Forelimb muscle (tissue), 1 donor: Measurements from ENCODE around the gene KATNB1. TPM values are rescaled to one million over a fixed set of nuclear protein-coding genes. Genes with fewer than 3 reads are reported as not detected.
"Not testable (repeated sequence)": the region's sequence is repeated elsewhere in the genome, so short reads cannot be mapped to it uniquely, and the experiment has no call there.

Experiments
- DNase-seq: peaks from one replicate; pipeline ENCODE4 v3.0.0-alpha.2; 2013; ENCODE audit warnings: low read depth
- polyA plus RNA-seq: library from polyadenylated mRNA; unstranded; fragments of 120-200 nt; gene quantifications from one replicate; pipeline ENCODE4 v1.2.1, GENCODE V29; 2013; ENCODE audit not compliant: insufficient read length

Gene KATNB1
- polyA plus RNA-seq, 1 donor = 44.6 TPM

DNA sequence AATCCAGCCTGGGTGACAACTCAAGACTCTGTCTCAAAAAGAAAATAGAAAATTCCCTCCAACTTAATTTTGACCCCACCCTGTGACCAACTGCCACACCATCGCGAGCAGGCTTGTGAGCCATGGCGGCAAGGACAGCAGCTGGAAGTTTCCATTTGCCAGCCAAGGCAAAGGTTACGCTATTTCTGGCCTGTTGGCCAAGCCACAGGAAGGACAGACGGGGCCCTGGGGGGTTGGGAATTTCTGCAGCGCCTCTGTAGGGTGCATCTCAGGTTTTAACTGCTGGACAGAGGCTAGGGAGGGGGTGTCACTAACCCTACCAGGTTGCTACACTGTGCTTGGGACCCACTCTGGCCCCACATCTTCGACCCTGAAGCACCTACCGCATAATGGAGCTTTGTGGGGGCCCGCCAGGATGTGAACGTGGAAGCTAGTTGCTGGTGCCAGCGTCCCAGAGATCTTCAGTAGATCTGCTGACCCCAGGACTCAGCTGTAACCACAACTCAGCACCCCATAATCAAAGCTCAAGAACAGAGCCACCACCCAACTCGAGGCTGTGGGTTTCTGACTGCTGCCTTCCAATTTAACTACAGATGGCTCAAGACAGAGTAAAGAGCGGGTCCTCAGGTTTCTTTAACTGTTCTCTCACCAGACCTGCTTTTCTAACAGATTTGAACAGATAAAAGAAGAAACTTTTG lies 55.8 kb downstream of the KATNB1 start:
- DNase-seq = no peak

DNA sequence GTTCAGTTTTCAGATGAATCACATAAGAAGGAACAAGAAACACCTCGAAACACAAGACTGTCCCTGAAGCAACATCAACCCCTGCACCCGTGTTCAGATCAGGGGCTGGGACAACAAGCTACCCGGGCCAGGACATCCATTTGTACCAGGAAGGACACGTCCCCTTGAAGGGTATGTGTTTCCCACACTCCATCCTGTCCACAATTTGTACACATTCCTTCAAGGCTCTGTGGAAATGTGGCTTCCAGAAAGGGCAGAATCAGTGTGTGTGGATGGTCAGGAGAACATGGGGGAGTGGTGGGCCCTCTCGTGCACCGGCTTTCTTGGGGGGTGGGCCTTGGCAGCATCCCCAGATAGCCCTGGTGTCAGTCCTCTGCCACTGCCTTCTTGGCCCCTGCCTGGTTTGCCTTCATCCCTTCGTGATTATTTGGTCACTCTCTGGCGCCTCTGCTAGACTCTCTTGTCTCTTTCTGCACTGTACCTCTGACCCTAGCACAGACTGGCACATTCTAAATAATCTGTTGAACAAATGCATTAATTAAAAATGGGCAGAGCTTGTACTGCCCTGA lies 56.4 kb downstream of the KATNB1 start:
- no peak for DNase-seq

GRCh38 chr16:57794849-57795430 lies 59.4 kb downstream of the KATNB1 start:
- no peak for DNase-seq

DNA sequence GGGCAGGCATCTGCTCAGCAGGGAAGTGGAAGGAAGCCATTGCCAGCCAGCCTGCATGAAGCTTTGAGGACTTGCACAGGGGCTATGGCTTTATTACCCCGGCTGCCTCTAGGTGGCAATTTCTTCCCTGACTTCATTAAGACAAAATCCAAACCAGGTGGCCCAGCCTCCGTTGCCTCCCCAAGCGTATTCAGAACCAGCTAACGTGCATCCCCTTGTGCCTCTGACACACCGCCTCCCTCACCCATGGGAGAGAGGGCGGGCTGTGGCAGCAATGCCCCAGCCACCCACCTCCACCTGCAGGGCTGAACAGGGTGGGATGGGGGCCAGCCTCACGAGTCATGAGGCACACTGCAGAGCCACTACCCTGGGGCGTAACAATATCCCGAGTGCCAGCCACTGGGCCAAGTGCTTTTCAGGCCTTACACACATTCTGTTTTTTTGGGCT lies 59.9 kb downstream of the KATNB1 start:
- DNase-seq = no peak

DNA sequence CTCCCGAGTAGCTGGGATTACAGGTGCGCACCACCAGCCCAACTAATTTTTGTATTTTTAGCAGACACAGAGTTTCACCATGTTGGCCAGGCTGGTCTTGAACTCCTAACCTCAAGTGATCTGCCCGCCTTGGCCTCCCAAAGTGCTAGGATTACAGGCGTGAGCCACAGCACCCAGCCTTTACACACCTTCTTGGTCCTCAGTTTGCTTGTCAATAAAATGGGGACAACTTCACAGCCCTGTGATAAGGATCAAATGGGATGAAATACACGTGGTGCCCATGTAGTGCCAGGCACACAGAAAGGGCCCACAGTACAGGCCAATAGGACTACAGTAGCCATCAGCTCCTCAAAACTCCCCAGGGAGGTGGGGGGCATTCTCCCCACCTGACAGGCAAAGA lies 60.4 kb downstream of the KATNB1 start:
- DNase-seq = not testable (repeated sequence)

DNA sequence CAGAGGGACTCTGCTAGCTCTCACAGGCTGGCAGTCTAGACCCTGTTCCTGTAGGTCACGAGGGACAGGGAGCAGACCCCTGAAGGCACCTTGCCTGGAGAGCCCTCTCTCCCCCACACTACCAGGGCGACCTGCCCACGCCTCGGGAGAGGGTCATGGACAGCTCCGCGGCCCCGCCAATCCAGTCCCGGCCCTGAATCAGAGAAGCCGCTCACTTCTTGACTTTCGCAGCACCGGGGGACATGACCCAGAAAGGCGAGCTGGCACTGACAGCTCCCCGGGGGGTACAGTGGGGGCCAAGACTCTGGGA lies 61.6 kb downstream of the KATNB1 start:
- DNase-seq = no peak

DNA sequence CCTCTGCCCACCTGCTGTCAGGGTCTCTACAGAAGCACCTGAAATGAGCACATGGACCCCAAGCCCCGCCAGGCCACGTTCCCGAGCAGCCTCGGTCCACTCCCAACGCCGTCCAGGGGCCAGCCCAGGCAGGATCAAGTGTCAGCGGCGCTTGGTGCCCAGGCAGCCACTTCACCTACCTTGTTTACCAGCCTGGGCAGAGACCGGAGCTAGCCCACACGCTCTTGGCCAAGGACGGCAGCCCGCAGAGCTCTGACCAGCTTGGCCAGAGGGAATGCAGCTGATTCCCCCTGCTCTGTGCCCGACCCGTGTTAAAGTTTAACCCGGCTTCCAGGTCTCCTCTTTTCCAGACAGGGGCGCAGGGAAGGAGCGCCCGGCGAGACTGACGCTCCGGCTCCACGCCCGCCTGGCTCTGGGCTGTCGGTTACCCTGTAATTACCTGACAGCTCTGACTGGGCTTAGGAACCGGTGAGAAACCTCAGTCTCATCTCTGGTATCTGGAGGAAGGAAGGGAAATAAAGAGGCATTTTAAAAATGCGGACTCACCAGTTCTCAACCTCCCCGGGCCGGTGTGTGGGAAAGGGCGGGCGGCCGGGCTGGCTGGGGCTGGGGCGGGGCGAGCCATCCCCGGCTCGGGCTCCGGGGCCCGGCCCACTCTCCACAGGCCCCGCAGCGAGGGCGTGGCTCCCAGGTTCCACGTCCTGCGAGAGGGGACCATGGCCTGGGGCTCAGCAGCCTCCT lies 62.1 kb downstream of the KATNB1 start:
- DNase-seq = no peak

DNA sequence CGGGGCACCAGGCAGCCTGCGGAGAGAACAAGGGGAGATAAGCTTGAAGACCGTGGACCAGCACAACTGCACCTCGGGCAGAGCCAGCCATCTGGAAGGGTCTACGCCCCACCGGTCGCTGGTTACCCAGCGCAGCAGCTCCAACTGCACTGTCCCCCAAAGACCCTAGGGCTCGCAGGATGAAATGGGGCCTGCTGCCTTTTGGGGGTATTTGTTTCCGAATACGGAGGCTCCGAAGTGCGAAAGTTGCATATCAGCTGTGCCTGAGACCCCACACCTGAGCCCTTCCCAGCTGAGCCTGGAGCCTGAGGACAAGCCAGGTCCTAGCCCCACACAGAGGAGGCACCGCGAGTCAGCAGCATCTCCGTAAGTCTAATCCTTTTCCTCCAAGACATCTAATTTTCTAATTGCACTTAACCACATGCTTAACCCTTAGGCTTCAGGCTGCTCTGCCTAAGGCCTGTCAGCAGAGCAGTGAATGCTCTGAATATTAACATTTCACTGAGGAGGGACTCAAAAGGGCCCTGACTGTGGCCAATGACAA lies 62.8 kb downstream of the KATNB1 start:
- no peak for DNase-seq

GRCh38 chr16:57798953-57799599 lies 63.5 kb downstream of the KATNB1 start:
- DNase-seq = no peak

- DNase-seq = no peak
Measured at GRCh38 chr16:57799600-57800199, 64.1 kb downstream of the KATNB1 start.

- DNase-seq = no peak
Measured at GRCh38 chr16:57800200-57801097, 64.9 kb downstream of the KATNB1 start.

DNA sequence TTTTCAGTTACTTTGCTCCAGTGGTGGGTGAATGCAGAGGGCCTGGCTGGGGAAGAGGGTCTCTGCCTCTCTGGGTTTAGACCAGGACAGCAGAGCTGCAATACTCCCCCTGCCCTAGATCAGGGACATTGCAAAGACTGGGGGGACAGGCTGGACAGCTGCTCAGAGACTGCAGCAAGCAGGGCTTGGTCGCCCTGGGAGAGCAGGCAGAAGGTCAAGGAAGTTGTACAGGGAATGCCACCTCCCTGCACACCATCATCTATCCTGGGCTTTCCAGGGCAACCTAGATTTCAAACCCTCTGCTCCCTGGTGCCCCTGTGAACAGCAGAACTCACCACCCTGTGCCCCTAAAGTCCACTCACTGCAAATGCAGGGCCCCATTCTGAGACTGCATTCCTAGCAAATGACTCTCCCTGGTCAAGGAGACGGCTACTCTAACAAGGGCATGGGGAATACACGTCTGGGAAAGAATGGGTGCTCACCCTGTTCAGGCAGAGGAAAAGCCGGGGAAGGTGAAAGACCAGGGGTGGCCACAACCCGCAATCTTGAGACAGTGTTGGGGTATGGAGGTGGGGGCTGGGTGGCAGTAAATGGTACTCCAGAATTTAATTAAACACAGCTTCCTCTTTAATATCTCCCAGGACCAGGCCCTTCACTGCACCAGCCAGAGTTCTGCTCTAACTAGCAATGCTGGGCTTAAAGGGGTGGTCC lies 65.7 kb downstream of the KATNB1 start:
- DNase-seq = no peak

DNA sequence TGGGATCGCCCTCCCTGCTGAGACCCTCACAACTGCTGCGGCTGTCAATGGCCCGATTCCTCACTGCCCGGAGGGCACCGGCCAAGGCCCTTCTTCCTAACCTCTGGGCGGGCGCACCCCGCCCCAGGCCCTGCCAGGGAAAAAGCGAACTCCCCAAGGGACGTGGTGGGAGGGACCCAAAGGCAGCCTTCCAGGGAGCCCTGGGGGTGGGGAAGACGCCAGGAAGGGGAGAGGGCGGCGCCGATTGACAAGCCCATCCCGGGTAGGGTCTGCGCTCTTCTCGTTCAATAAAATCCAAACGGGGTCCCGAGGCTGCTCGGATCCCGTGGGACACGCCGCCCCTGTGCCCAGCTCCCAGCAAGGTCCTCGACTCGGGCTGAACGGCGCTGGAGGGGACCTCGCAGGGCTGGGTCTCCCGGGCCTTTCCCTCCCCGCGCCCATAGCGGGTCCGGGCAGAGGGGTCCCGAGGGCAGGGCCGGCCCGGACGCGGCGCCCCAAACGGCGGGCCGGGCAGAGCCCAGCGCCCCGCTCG lies 66.3 kb downstream of the KATNB1 start:
- DNase-seq = no peak

DNA sequence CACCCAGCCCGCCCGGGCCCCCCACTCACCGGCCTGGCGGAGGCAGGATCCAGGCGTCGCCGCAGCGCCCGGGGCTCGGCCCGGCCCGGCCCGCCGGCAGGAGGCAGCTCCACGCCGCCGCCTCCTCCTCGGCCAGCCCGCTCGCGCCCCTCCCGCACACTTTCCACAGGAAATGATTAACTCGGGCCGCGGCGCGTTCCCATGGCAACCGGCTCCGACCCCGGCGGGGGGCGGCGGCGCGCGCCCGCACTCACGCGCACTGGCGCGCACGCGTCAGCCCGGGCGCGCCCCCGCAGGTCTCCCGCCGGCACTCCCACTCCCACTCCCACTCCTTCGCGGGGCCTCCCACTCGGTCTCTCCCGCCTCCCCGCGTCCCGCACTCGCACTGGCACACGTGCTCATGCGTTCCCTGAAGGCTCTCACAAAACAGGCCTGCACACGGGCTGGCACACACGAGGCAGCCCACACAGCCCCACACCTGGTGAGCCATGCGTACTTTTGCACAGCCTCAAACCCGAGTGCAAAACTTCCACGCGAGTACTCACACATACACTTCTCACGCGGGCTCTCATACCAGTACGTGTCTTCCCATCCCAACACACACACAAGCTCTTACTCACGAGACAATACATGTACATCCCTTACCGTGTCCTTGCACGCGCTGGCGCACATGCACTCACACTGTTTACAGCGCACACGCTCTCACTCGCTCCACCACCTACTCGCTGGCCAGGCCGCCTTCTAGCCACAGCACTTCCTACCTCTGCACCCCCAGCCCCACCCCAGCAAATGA lies 67.0 kb downstream of the KATNB1 start, which contains the start of gene KIFC3:
TSS of gene KIFC3 (minus strand) at position 151 of the 793 bp plus-strand sequence. CDS start 4,248 bp downstream, outside the sequence.
- no peak for DNase-seq

- DNase-seq = no peak
Measured at GRCh38 chr16:57803134-57803990, 67.8 kb downstream of the KATNB1 start.

- DNase-seq = no peak
Measured at GRCh38 chr16:57804111-57804837, 68.7 kb downstream of the KATNB1 start.

DNA sequence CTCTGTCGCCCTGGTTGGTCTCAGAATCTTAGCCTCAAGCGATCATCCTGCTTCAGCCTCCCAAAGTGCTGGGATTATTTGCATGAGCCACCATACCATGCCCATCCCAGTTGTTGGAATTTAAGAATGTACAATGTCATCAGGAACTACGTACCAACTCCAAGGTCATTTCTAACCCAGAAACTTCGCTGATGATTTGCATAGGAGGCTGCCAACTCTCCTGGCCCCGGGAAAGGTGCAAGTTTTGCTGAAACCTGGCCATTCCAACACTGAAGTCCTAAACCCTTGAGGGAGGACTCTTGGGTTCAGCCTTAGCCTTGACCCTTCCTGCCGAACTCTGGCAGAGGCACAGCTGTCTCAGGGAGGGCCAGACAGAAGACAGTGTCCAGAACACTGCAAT lies 69.6 kb downstream of the KATNB1 start:
- no peak for DNase-seq
